B cell (primary cell): ENCODE results near the gene KARS1.

ENCODE experiments used
- EZH2 ChIP-seq: IDR thresholded peaks from 2 replicates; pipeline ENCODE4 v1.6.1; 2012; ENCODE audit warnings: borderline replicate concordance, low read depth, mild to moderate bottlenecking, moderate library complexity, low read length; ENCODE audit not compliant: insufficient read depth, poor library complexity, severe bottlenecking
- TF ChIP-seq, protein P1 (sequence below): fragments of 200-600 bp; IDR thresholded peaks from one replicate; pipeline ENCODE4 v1.8.0; 2022; ENCODE audit warnings: antibody characterized with exemption, mild to moderate bottlenecking

DNA sequence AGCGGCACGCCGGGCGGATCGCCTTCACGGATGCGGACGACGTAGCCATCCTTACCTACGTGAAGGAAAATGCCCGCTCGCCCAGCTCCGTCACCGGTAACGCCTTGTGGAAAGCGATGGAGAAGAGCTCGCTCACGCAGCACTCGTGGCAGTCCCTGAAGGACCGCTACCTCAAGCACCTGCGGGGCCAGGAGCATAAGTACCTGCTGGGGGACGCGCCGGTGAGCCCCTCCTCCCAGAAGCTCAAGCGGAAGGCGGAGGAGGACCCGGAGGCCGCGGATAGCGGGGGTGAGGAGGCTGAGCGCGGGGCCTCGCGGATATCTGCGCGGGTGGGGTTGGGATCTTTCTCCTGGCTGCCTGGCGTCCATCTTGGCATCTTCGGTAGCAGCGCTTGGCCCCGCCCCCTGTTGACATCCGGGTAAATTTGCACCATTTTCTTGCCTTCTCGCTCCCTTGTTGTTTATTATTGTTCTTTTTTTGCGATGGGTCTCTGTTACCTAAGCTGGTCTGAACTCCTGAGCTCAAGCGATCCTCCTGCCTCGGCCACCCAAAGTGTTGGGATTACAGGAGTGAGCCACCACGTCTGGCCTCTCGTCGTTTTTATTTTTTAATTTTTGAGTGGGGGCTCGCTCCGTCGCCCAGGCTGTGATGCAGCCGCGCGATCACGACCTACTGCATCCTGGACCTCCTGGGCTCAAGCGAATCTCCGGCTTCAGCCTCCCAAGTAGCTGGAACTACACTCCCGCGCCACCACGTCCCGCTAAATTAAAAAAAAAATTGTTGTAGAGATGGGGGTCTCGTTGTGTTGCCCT lies 1.0 kb upstream of the KARS1 start:
- TF ChIP-seq, protein P1, sequence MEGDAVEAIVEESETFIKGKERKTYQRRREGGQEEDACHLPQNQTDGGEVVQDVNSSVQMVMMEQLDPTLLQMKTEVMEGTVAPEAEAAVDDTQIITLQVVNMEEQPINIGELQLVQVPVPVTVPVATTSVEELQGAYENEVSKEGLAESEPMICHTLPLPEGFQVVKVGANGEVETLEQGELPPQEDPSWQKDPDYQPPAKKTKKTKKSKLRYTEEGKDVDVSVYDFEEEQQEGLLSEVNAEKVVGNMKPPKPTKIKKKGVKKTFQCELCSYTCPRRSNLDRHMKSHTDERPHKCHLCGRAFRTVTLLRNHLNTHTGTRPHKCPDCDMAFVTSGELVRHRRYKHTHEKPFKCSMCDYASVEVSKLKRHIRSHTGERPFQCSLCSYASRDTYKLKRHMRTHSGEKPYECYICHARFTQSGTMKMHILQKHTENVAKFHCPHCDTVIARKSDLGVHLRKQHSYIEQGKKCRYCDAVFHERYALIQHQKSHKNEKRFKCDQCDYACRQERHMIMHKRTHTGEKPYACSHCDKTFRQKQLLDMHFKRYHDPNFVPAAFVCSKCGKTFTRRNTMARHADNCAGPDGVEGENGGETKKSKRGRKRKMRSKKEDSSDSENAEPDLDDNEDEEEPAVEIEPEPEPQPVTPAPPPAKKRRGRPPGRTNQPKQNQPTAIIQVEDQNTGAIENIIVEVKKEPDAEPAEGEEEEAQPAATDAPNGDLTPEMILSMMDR: no peak
- no peak for TF ChIP-seq EZH2
